GM11168 (cell line): Measurements from ENCODE around the gene FRMPD4.

ENCODE experiments used
- in situ Hi-C: fragments of 300-500 bp; cut with MboI; formaldehyde crosslinking; loops from one replicate; pipeline ENCODE4 v1.12.0; 2022; ENCODE audit warnings: low sequenced_read_pairs; ENCODE audit not compliant: unreplicated experiment

The FRMPD4 gene

GRCh38 chrX:12282991-12283390 lies 144.7 kb downstream of the FRMPD4 start:
- in situ Hi-C loops, result no loop called here

GRCh38 chrX:12292996-12293765 lies 154.9 kb downstream of the FRMPD4 start:
- in situ Hi-C loops, result no loop called here

DNA sequence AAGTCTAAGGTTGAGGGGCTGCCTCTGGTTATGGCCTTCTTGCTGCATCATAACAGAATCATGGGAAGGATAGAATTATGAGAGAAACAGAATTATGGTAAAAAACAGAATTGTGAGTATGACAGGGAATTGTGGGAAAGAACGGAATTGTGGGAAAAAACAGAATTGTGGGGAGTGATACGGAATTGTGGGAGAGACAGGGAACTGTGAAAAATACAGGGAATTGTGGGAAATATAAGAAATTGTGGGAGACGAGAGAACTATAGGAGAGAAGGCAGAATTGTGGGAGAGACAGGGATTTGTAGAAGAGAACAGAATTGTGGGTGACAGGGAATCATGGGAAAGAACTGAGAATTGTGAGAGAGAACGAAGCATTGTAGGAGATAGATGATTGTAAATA lies 159.1 kb downstream of the FRMPD4 start:
- in situ Hi-C loops, result no loop called here

- in situ Hi-C loops, result no loop called here
Measured at GRCh38 chrX:12301288-12301687, 163.0 kb downstream of the FRMPD4 start.

GRCh38 chrX:12304261-12304660 lies 166.0 kb downstream of the FRMPD4 start:
- in situ Hi-C loops, result no loop called here

DNA sequence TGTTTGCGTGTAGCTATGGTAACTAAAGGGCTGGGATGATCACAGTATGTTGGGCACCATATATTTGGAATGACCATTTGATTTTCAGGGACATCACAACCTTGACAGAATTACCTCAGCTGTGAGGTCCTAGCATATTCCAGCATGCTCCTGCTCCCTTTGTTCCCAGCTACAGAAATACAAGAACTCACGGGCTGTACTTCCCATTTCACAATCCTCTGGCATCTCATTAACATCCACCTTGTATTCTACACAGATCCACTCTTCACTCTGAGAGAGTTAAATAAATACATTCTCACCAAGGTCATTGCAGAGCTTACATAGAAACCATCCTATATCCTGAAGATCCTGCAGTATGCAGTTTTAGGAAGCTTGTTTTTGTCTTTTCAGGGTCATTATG lies 169.7 kb downstream of the FRMPD4 start:
- in situ Hi-C loops, result no loop called here

DNA sequence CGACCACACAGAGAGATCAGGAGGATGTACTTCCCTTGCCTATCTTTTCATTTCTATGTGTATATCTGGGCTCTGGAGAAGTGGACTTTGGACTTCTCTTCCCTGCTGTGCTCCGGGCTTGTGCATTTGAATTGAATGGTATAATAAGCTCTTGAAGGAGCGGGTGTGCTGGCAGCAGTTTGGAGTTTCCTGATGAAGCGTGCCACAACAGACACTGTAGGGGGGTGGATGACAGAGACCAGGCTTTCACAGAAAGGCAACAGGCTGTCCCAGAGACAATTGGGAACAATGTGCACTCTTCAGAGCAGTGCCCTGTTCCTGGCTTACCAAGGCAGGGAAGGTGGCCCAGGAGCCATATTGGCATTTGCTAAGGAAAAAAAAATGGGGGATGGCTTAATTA lies 170.1 kb downstream of the FRMPD4 start:
- in situ Hi-C loops, result no loop called here

DNA sequence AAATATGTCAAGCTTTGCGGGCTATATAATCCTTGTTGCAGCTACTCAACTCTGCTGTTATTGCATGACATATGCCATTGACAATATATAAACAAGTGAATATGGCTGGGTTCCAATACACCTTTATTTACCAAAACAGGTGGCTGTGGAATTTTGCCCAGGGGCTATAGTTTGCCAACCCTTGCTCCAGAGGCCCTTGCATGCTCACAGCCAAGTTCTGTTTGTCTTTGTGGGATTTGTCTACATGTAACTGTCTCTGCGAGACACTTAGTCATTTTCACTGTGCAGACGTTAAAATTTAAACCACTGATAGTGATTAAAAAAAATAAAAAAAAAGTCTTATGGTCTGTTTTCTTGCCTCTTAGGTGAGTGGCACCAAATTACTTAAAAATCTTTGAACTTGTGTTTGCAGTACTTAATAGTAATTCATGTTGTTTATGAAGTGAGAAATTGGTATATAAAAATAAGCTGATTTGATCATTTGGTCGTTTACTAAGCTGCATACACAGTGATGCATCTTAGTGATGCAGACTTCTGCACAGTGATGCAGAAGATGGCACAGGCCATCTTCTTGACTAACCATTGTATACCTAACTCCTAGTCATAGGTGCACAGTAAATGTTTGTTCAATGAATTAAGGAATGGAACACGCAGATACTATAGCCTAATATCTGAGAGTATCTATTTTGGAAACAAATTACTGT lies 170.9 kb downstream of the FRMPD4 start:
- in situ Hi-C loops, result no loop called here

- in situ Hi-C loops, result no loop called here
Measured at GRCh38 chrX:12309744-12310076, 171.4 kb downstream of the FRMPD4 start.

GRCh38 chrX:12314651-12315050 lies 176.4 kb downstream of the FRMPD4 start:
- in situ Hi-C loops, result no loop called here

DNA sequence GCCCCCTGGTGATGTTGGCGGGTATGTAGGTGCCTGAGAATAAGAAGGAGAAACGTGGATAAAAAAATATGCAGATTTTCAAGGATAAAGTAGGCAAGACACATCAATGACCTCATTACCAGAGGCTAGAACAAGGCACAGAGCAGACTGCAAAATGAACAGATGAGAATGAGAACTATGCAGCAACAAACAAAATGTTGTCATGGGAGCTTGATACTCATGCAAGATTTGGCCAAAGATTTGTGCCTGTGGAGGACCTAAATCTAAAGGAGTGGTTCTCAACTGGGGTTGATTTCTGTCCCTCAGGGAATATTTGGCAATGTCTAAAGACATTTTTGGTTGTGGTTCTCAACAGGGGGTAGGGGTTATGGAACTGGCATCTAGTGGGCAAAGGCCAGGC lies 177.3 kb downstream of the FRMPD4 start:
- in situ Hi-C loops, result no loop called here

- in situ Hi-C loops, result no loop called here
Measured at GRCh38 chrX:12319003-12319519, 180.8 kb downstream of the FRMPD4 start.

GRCh38 chrX:12319992-12320391 lies 181.7 kb downstream of the FRMPD4 start:
- in situ Hi-C loops, result no loop called here

GRCh38 chrX:12322031-12322430 lies 183.8 kb downstream of the FRMPD4 start:
- in situ Hi-C loops, result no loop called here

GRCh38 chrX:12325171-12325570 lies 186.9 kb downstream of the FRMPD4 start:
- in situ Hi-C loops, result no loop called here

- in situ Hi-C loops, result no loop called here
Measured at GRCh38 chrX:12327836-12328235, 189.6 kb downstream of the FRMPD4 start.

GRCh38 chrX:12329476-12329875 lies 191.2 kb downstream of the FRMPD4 start:
- in situ Hi-C loops, result no loop called here

DNA sequence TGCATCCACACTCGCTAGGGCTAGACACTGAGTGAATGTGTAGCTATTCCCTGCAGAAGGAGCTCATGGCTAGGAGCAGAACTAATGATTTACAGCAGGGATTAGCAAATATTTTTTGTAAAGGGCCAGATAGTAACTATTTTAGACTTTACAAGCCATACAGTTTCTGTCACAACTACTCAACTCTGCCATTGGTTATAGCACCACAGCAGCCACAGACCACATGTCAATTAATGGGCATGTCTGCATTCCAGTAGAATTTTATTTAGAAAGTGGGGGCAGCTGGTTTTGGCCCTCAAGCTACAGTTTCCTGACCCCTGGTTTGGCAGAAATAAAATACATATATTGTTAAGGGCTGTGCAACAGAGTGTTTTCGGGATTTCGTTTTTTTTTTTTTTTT lies 192.6 kb downstream of the FRMPD4 start:
- in situ Hi-C loops, result no loop called here

- in situ Hi-C loops, result no loop called here
Measured at GRCh38 chrX:12332786-12333347, 194.6 kb downstream of the FRMPD4 start.

DNA sequence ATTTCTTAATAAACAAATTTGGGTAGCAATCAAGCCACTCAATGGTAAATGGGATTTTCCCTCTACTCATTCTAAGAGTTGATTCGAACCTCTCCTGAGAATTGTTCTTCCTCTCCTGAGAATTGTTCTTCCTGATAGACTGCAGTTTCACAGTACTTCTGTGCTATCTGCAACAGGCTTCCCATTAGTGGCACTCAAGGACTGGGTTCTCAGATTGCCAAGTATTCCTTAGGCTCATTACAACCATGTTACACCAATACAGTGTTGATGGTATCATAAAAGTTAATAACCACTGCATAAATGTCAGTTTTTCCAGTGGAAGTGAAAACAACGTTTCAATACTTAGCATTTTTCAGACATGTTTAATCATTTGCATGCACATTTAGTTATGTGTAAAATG lies 201.6 kb downstream of the FRMPD4 start:
- in situ Hi-C loops, result no loop called here

DNA sequence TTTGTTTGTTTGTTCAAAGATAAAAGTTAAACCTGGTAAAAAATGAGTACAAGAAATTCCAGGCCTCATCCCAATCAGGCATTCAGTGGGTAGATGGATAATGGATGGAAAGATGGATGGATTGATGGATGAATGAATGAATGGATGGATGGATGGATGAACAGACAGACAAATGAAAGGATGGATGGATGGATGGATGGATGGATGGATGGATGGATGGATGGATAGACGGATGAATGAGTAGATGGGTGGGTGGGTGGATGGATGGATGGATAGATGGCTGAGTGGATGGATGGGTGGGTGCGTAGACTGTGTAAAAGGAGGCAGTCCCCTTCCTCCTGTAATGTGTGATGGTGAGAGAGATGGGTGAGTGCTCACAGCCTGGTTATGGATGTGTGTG lies 206.7 kb downstream of the FRMPD4 start:
- in situ Hi-C loops, result no loop called here
